GM21723 (cell line): ENCODE results near the gene CADPS2.

Source experiments
- ATAC-seq: cut with Tn5 transposase; IDR thresholded peaks from one replicate; pipeline ENCODE4 v1.9.1; 2021; ENCODE audit warnings: mild to moderate bottlenecking, moderate library complexity; ENCODE audit not compliant: unreplicated experiment

Gene CADPS2

GRCh38 chr7:122618585-122619189 lies 267.6 kb downstream of the CADPS2 start:
- no peak for ATAC-seq

DNA sequence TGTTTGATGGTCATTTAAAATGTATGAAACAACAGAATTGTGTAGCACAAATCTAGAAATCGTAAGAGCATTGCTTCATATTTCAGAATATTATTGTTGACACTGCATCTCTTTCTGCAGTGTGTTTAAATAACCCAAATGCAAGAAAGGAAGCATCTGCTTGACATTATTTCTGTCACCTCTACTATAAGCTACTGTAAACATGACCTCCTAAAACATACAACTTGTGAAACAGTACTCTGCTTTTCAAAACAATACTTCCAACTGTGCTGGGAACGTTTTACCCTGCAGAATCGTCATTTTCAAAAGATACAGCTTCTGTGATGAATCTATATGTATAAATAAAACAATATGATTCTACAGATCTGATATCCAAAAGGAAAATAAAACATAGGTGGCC lies 269.3 kb downstream of the CADPS2 start:
- no peak for ATAC-seq

- no peak for ATAC-seq
Measured at GRCh38 chr7:122605929-122606328, 280.3 kb downstream of the CADPS2 start.

- no peak for ATAC-seq
Measured at GRCh38 chr7:122604251-122604650, 282.0 kb downstream of the CADPS2 start.

DNA sequence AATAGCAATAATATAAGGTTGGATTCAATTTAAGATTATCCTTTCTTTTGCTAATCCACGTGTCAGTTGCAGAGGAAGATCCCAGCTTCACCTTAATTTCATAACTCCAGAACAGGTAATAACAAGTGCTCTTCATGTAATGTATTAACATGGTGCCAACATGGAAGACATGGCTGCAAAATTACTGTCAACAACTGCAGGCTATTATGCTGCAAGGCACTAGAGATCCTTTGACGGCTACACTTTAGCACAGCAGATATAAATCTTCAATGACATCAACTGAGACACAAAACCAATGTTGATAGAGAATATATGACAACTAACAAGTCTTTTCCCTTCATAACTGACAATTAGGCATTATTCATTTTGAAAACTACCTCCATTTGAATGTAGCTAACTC lies 283.5 kb downstream of the CADPS2 start:
- ATAC-seq: no peak

- no peak for ATAC-seq
Measured at GRCh38 chr7:122600630-122601029, 285.6 kb downstream of the CADPS2 start.

DNA sequence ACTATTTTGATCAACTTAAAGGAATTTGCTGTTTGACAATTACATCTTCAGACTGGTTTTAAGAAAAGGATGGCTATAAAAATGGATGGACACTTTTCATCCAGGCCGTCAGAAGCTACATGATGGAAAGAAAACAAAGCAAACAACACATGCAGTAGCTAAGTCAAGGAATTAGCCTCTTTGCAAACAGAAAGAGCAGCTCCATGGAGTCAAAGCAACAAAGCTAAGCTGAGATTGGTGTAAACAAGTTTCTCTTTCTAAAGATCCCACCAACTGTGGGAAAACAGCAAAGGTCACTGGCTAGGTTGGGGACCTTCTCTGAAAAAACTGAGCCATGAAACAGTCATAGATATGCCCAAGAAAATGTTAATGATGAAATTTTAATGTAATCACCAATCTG lies 286.2 kb downstream of the CADPS2 start:
- ATAC-seq: no peak

- no peak for ATAC-seq
Measured at GRCh38 chr7:122597277-122597676, 289.0 kb downstream of the CADPS2 start.

DNA sequence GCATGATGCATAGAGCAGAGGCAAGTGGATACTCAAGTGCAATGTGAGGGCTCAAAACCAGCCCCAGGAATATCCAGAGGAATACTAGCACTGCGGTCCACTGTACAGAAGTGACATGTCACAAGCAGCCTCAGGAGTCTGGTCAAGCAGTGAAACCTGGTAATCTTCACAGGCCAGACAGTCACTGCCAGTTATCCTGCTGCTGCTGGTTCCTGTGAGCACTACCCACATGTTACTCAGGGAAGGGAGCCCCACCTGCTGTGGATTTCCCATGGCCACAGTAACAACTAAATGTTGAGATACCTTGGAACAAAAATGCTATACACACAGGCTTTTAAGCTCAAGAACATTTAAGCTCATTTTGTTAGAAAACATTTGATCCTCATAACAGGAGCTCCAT lies 290.4 kb downstream of the CADPS2 start:
- no peak for ATAC-seq

- no peak for ATAC-seq
Measured at GRCh38 chr7:122588621-122589020, 297.6 kb downstream of the CADPS2 start.

DNA sequence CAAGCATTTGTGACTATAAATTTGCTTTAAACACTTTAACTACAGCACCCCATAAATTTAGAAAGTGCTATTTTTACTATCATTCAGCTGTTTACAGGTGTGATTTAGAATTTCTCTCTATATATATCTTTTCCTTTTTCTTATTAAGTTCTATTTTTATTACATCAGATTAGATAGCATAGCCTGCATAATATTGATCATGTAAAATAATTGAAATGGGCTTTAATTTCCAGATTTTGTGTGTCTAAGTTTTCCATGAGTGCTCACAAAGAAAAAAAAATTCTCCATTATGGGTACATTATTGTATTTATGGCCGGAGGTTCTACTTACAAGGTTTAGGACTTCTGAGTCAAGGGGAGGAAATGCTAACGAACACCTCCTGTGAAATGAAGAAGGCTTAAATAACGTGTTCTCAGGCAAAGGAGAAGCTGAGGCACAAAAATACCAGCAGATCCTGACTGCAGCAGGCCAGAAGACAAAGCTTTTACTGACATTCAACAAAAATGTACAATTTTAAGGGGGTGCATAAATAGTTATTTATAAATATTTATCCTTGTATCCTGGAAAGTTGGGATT lies 301.5 kb downstream of the CADPS2 start:
- ATAC-seq: no peak

- no peak for ATAC-seq
Measured at GRCh38 chr7:122578350-122578749, 307.9 kb downstream of the CADPS2 start.

DNA sequence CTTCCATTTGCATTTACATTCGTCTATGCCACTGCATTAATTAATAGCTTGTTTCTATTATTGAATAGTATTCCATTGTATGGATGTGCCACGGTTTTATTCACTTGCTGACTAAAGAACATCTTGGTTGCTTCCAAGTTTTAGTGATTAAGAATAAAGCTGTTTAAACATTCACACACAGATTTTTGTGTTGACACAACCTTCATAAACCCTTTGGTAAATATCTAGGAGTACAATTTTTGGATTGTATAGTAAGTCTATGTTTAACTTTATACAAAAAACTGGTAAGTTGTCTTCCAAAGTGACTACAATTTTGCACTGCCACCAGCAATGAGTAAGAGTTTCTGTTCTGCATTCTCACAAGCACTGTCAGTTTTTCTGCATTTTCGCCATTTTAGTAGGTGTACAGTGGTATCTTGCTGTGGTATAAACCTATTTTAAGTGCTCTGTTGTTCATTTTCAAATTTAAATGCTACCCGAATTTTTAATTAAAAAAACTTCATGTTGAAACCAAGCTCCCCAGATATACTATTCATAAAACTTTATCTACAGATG lies 308.7 kb downstream of the CADPS2 start:
- ATAC-seq: no peak

- ATAC-seq: no peak
Measured at GRCh38 chr7:122572706-122573105, 313.6 kb downstream of the CADPS2 start.

DNA sequence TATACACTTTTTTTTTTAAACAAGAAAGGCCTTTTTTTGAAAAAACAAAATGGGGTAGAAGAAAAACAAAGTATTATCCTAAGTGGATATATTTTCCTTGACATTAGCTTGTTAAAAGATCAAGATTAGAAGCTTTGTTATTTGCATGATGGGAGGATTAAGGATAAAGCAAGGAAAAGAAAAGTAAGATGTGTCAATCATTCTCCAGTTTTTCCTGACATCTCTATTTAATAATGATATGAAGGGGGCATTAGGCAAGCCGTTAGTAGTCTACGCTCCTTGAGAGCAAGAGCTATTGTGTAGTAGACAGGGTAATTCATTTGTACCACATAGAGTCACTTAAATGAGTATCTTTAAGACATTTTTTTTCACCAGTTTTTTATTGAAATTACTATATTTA lies 324.9 kb downstream of the CADPS2 start:
- no peak for ATAC-seq

DNA sequence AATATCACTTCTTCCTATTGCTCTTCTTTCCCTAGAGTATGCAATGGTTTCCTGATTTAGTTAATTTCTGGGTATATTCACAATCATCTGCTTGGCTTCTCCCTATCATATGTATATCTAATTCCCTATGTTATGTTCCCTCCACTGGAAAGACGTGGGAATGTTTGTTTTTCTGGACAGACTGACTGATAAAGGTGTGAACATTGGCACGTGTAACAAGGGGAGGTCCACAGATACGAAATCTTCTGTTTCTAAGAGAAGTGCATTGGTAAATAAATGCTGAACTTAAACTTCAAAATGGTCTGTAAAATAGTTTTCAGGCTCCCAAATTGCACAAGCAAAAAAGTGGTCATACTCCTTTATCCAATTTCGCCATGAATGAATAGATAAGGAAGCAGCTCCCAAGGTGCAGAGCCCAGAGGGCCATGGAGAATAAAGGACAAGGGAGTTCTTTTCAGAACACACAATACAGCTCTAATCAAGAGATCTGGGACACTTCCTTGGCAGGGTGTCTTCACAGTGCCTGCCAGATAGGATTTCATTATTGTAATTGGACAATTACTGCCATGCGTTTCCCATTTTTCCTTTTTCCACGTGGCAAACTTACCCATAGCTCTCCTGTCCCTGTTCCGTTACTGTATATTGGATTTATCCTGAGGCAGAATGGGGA lies 329.3 kb downstream of the CADPS2 start:
- no peak for ATAC-seq

GRCh38 chr7:122556219-122556618 lies 330.0 kb downstream of the CADPS2 start:
- no peak for ATAC-seq

DNA sequence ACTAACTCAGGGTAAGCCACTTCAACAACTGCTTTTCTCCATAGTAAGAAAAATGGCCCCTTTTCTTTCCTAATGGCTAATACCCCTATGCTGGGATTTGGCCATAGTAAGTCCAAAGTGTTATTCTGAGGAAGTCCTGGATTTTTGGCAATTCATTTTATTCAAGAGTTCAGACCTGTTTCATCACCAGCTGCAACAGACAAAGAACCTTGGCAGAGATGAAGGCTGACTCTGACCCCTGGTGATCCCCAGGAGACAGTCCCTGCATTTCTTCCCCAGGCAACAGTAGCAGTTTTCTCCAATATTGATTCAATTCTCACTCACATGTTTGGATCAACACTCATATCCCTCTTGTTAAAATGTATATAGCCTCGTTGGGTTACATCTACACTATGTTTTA lies 332.5 kb downstream of the CADPS2 start:
- no peak for ATAC-seq

DNA sequence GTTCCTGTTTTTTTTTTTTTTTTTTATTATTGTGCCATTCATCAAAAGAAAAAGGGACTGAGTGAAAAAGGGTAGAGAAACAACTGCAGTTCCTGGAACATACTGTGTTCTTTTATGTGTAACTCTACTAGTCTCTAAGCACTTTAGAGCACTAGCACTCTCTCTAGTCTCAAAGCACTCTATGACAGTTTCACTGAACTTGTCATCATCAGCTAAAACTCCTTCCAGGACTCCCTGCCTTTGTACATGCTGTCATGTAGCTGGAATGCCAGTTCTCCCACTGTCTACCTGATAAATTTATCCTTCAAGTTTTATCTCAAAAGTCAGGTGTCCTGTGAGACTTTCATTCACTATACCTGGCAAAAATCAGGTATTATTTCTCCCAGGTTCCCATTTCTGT lies 333.5 kb downstream of the CADPS2 start:
- no peak for ATAC-seq

DNA sequence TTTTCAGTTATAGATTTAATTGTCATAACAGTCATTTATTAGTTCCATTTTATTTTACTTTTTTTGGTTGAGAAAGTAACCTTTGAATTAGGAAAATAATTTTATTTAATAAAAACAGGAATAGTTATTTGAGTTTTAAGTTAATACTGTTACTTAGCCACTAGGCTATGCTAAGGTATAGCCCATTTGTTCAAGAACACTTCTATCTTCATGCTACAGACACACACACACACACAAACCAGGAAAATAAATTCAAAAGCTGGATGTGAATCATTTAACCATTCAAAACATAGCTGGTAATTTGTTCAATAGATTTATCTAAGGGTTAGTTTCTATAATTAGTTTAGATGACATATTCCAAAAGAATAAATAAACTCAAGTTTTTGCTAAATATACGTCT lies 335.7 kb downstream of the CADPS2 start:
- no peak for ATAC-seq

DNA sequence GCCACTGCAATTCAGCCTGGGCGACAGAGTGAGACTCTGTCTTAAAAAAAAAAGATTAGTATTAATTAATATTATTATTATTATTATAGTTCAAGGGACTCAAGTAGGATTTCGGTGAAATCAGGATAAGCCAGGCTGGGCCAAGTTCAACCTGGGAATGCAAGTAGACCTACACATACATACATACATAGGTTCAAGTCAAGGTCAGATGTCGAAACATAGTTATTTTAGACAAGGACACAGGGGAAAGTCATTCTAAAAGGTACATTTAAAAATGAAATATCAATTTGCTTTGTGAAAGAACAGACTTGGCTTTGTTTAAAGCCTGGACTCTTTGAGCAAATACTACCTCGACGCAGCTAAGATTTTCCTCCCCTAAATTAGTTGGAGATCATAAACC lies 336.7 kb downstream of the CADPS2 start:
- ATAC-seq: no peak

GRCh38 chr7:122546496-122546895 lies 339.8 kb downstream of the CADPS2 start:
- ATAC-seq: no peak
